GM23248 (cell line): ENCODE results near the gene KREMEN2.

ENCODE experiments used
- EZH2 ChIP-seq: fragments of 200-600 bp; sonication (generic); IDR thresholded peaks from 2 replicates; pipeline ENCODE4 v1.6.1; 2018; ENCODE audit warnings: antibody characterized with exemption, mild to moderate bottlenecking; ENCODE audit not compliant: insufficient read depth, poor library complexity, severe bottlenecking
- EZH2phosphoT487 ChIP-seq: fragments of 200-600 bp; sonication (generic); IDR thresholded peaks from 2 replicates; pipeline ENCODE4 v1.6.1; 2018; ENCODE audit warnings: antibody characterized with exemption, moderate library complexity, mild to moderate bottlenecking, low read depth; ENCODE audit not compliant: insufficient read depth

- TF ChIP-seq EZH2 = no peak
- TF ChIP-seq EZH2phosphoT487 = no peak
These were observed 26.8 kb downstream of the KREMEN2 start for GRCh38 chr16:2990891-2991290.
